Measurements from ENCODE around the gene ING2.
A peak's percentile ranks its signal among the peaks of the same experiment; 100 is the strongest.
"Not testable (repeated sequence)": the region's sequence is repeated elsewhere in the genome, so short reads cannot be mapped to it uniquely, and the experiment has no call there.

Gene ING2

DNA sequence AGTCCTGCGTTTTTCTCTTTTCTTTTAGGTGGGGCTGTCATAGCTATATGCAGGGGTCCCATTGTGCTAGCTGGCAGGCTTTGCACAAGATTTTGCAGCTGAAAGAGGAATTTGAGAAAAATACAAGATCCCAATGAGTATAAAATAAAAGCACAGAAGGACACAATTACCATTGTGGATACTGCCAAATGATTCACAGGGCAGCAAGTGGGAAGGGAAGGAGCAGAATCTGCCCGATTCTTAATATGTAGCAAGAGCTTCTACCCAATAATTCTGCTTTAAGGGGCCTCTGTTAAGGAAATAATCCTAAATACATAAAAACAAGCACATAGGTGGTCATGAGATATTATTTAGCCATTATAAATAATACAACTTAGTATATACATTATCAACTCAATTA lies 25.9 kb upstream of the ING2 start:
- H3K27ac Mint-ChIP-seq = no peak overlapping the region
- intact Hi-C loops (cut with micrococcal nuclease) = loop anchor here (10.0 kb wide), 1 partner anchor 176 kb away; the partner anchor contains the start of genes RWDD4 and TRAPPC11
- H3K9me3 Mint-ChIP-seq = no peaks in the 10 kb centered on the region
- H3K27me3 Mint-ChIP-seq = peaks cover 2% of the 10 kb centered on the region
- no peaks in the 10 kb centered on the region for H3K36me3 Mint-ChIP-seq (ENCODE audit: low read depth)
- peaks cover 6% of the 10 kb centered on the region for H3K4me1 Mint-ChIP-seq (ENCODE audit: low read depth)
- H3K4me3 Mint-ChIP-seq = no peak overlapping the region

DNA sequence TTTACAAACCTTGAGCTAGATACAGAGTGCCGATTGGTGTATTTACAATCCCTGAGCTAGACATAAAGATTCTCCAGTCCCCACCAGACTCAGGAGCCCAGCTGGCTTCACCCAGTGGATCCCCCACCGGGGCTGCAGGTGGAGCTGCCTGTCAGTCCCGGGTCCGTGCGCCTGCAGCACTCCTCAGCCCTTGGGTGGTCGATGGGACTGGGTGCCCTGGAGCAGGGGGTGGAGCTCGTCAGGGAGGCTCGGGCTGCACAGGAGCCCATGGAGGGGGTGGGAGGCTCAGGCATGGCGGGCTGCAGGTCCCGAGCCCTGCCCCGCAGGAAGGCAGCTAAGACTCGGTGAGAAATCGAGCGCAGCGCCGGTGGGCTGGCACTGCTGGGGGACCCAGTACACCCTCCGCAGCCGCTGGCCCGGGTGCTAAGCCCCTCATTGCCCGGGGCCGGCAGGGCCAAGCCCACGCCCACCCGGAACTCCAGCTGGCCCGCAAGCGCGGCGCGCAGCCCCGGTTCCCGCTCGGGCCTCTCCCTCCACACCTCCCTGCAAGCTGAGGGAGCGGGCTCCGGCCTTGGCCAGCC lies 22.3 kb upstream of the ING2 start:
- H3K9me3 Mint-ChIP-seq; H3K36me3 Mint-ChIP-seq (ENCODE audit: low read depth); H3K4me3 Mint-ChIP-seq; intact Hi-C loops (cut with micrococcal nuclease); H3K27ac Mint-ChIP-seq; H3K27me3 Mint-ChIP-seq; H3K4me1 Mint-ChIP-seq (ENCODE audit: low read depth): not testable (repeated sequence)

- Mint-ChIP-seq H3K4me1 (ENCODE audit: low read depth) (no peaks in the 10 kb centered on the region), H3K27ac (no peak overlapping the region), H3K36me3 (ENCODE audit: low read depth) (no peaks in the 10 kb centered on the region), H3K9me3 (no peaks in the 10 kb centered on the region), H3K4me3 (no peak overlapping the region), H3K27me3 (no peaks in the 10 kb centered on the region)
- intact Hi-C loops (cut with micrococcal nuclease) = no loop called here
Measured at GRCh38 chr4:183483997-183484396, 20.9 kb upstream of the ING2 start.

- Mint-ChIP-seq H3K4me3 (no peak overlapping the region), H3K36me3 (ENCODE audit: low read depth) (no peaks in the 10 kb centered on the region), H3K9me3 (no peaks in the 10 kb centered on the region), H3K27me3 (no peaks in the 10 kb centered on the region), H3K27ac (no peak overlapping the region), H3K4me1 (ENCODE audit: low read depth) (peaks cover 5% of the 10 kb centered on the region)
- intact Hi-C loops (cut with micrococcal nuclease) = no loop called here
Measured at GRCh38 chr4:183485411-183486160, 19.3 kb upstream of the ING2 start.

DNA sequence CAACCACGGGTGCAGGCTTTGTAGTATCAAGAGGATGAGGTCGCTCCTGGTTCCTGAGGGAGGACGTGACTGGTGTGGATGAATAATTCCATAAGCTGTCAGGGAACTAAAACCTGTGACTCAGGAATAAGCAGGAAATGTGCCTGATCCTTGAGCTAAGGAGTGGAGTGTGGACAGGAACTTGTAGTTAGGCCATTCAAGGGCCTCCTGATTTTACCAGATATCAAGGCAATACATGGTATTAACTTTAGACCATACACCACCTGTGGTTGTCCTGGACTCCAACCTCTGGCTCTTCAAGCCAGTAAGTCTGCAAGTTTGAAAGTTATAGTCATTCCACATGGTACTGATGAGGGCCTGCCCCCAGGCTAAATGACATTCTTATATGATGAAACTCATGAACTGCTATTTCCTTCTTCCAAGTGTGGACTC lies 12.1 kb upstream of the ING2 start:
- peaks cover 28% of the 10 kb centered on the region for H3K36me3 Mint-ChIP-seq (ENCODE audit: low read depth)
- no peak overlapping the region for H3K27ac Mint-ChIP-seq
- H3K4me3 Mint-ChIP-seq = no peak overlapping the region
- no peaks in the 10 kb centered on the region for H3K27me3 Mint-ChIP-seq
- no peaks in the 10 kb centered on the region for H3K9me3 Mint-ChIP-seq
- intact Hi-C loops (cut with micrococcal nuclease) = no loop called here
- H3K4me1 Mint-ChIP-seq (ENCODE audit: low read depth) = peaks cover 6% of the 10 kb centered on the region

DNA sequence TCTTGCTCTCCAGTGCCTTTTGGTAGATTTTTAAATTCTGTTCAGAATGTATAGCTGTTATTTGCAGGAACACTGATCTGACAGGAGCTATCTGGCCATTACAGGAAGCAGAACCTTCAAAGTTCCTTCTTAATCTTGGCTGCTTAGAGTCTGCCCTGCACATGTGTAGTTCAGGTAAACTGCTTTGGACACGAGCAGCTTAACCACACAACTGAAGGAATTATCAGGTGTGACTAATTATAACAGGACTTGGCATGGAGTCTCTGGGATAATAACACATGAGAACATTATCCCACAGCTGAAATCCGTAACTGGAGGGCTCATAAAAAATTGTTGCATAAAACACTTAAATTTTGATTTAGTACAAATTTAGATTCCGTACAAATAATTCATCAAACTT lies 11.6 kb upstream of the ING2 start:
- no peaks in the 10 kb centered on the region for H3K27me3 Mint-ChIP-seq
- H3K36me3 Mint-ChIP-seq (ENCODE audit: low read depth) = peaks cover 28% of the 10 kb centered on the region
- no peak overlapping the region for H3K4me3 Mint-ChIP-seq
- H3K27ac Mint-ChIP-seq = no peak overlapping the region
- peaks cover 6% of the 10 kb centered on the region for H3K4me1 Mint-ChIP-seq (ENCODE audit: low read depth)
- intact Hi-C loops (cut with micrococcal nuclease) = no loop called here
- no peaks in the 10 kb centered on the region for H3K9me3 Mint-ChIP-seq

DNA sequence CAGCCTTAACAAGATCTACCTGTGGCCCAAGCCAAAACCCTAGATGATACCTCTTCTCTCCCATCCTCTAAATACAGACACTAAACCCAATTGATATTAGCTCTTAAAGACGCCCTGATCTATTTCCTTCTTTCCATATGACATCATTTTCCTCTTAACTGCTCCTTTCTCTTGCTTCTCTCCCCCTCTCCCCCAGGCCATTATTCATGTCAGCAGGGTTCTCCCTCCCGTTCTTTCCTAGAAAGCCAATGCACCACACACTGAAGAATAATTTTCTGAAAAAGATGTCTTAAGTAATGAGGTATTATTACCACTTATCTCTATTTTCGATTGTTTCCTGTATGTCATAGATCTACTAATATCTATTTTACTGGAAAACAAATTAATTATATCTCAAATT lies 9.7 kb upstream of the ING2 start:
- peaks cover 28% of the 10 kb centered on the region for H3K36me3 Mint-ChIP-seq (ENCODE audit: low read depth)

GRCh38 chr4:183499389-183499788 lies 5.5 kb upstream of the ING2 start:
- no peak overlapping the region for H3K4me3 Mint-ChIP-seq
- peaks cover 25% of the 10 kb centered on the region for H3K4me1 Mint-ChIP-seq (ENCODE audit: low read depth)
- no peaks in the 10 kb centered on the region for H3K9me3 Mint-ChIP-seq
- H3K27me3 Mint-ChIP-seq = no peaks in the 10 kb centered on the region
- no peak overlapping the region for H3K27ac Mint-ChIP-seq
- H3K36me3 Mint-ChIP-seq (ENCODE audit: low read depth) = peaks cover 17% of the 10 kb centered on the region
- intact Hi-C loops (cut with micrococcal nuclease) = no loop called here

More for the DNA sequence above, 9.7 kb upstream of the ING2 start:
- Mint-ChIP-seq H3K9me3 (no peaks in the 10 kb centered on the region), H3K27ac (no peak overlapping the region), H3K4me3 (no peak overlapping the region), H3K27me3 (no peaks in the 10 kb centered on the region), H3K4me1 (ENCODE audit: low read depth) (peaks cover 11% of the 10 kb centered on the region)
- intact Hi-C loops (cut with micrococcal nuclease) = no loop called here

GRCh38 chr4:183499801-183500200 lies 5.1 kb upstream of the ING2 start:
- peaks cover 25% of the 10 kb centered on the region for H3K4me1 Mint-ChIP-seq (ENCODE audit: low read depth)
- peaks cover 16% of the 10 kb centered on the region for H3K36me3 Mint-ChIP-seq (ENCODE audit: low read depth)
- H3K27ac Mint-ChIP-seq = no peak overlapping the region
- H3K9me3 Mint-ChIP-seq = no peaks in the 10 kb centered on the region
- H3K27me3 Mint-ChIP-seq = no peaks in the 10 kb centered on the region
- H3K4me3 Mint-ChIP-seq = no peak overlapping the region
- intact Hi-C loops (cut with micrococcal nuclease) = loop anchor here (10.0 kb wide), 1 partner anchor 405 kb away; the partner anchor contains the start of gene WWC2

GRCh38 chr4:183503497-183504063 lies 1.3 kb upstream of the ING2 start:
- Mint-ChIP-seq H3K4me3 (peak overlapping the region; percentile 86), H3K27me3 (no peaks in the 10 kb centered on the region), H3K9me3 (no peaks in the 10 kb centered on the region)

DNA sequence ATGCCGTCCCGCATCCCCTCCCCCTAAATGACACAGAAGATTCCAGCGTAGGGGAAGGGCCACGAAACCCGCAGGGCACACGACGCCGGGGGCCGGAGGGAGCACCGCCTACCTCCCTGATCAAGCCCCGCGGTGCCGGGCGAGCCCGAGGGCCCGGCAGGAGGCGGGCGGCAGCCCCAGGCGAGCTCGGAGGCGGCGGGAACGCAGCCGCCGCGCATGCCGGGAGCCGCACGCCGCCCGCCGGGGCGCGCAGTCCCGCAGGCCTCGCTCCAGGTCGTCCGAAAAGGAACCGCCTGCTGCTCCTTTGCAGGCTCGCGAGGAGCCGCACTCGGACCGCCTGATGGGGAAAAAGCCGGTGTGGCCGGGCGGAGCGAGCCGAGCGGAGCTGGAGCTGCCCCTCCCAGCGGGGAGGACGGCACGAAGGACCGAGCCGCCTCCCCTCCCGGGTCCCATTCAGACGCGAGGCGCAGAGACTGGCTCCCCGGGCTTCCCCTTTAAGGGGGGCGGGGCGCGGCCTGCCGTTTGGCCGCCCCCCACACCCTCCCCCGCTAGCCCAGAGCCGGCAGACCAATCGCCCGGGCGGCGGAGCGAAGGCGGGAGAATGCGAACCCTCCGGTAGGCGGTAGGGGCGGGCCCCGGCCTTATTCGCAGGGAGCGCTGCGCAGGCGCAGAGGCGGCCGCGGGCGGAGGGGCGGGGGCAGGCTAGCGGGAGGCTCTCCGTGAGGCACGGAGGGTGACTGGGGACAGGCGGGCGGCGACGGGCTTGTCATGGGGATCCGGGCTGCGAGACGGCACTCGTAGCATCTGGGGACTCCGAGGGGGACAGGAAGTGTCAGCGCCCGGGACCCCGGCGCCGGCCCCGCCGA lies 561 bp upstream of the ING2 start:
- Mint-ChIP-seq H3K36me3 (ENCODE audit: low read depth) (peaks cover 23% of the 10 kb centered on the region), H3K4me3 (peak overlapping the region; percentile 86), H3K9me3 (no peaks in the 10 kb centered on the region), H3K27me3 (no peaks in the 10 kb centered on the region), H3K27ac (peak overlapping the region; percentile 99), H3K4me1 (ENCODE audit: low read depth) (peaks cover 25% of the 10 kb centered on the region)
- intact Hi-C loops (cut with micrococcal nuclease) = loop anchor here (1.0 to 10.0 kb wide), 3 partner anchors 31 to 409 kb away; partner anchors contain the start of genes CDKN2AIP and WWC2

More at GRCh38 chr4:183503497-183504063, 1.3 kb upstream of the ING2 start:
- H3K4me1 Mint-ChIP-seq (ENCODE audit: low read depth) = peaks cover 25% of the 10 kb centered on the region
- intact Hi-C loops (cut with micrococcal nuclease) = loop anchor here (1.0 to 10.0 kb wide), 3 partner anchors 31 to 409 kb away; partner anchors contain the start of genes CDKN2AIP and WWC2
- peak overlapping the region; percentile 99 for H3K27ac Mint-ChIP-seq
- H3K36me3 Mint-ChIP-seq (ENCODE audit: low read depth) = peaks cover 23% of the 10 kb centered on the region

GRCh38 chr4:183505611-183506388 lies 942 bp downstream of the ING2 start:
- Mint-ChIP-seq H3K36me3 (ENCODE audit: low read depth) (peaks cover 32% of the 10 kb centered on the region), H3K4me3 (peak overlapping the region; percentile 86), H3K9me3 (no peaks in the 10 kb centered on the region), H3K27me3 (no peaks in the 10 kb centered on the region), H3K27ac (peak overlapping the region; percentile 99), H3K4me1 (ENCODE audit: low read depth) (peaks cover 18% of the 10 kb centered on the region)
- intact Hi-C loops (cut with micrococcal nuclease) = loop anchor here (1.0 to 10.0 kb wide), 3 partner anchors 33 to 411 kb away; partner anchors contain the start of genes RWDD4, TRAPPC11 and WWC2

DNA sequence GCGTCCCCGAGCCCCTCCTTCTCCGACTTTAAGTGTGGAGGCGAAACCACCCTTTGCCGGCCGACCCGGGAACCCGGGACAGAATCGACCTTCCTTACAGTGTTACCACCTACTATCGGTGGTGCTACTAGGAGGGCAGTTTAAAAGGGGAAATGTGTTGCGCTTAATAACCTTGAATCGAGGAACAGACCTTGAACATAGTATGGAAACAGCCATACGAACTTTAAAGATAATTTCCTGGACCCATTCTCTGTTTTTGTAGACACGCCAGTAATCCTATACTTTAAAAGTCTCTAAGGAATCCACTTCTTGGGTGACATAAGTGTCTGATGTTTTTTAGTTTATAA lies 1.5 kb downstream of the ING2 start:
- Mint-ChIP-seq H3K27me3 (no peaks in the 10 kb centered on the region), H3K4me1 (ENCODE audit: low read depth) (peaks cover 18% of the 10 kb centered on the region), H3K36me3 (ENCODE audit: low read depth) (peaks cover 38% of the 10 kb centered on the region), H3K4me3 (peak overlapping the region; percentile 86), H3K9me3 (no peaks in the 10 kb centered on the region), H3K27ac (peak overlapping the region; percentile 99)
- intact Hi-C loops (cut with micrococcal nuclease) = loop anchor here (1.0 to 10.0 kb wide), 2 partner anchors 153 to 412 kb away; partner anchors contain the start of genes RWDD4, TRAPPC11 and WWC2
